ENCODE results near the gene CRACR2A. TPM values are rescaled to one million over a fixed set of nuclear protein-coding genes. Genes with fewer than 3 reads are reported as not detected.

CRACR2A gene
- total RNA-seq, 1 donor: 16.3 TPM

GRCh38 chr12:3595721-3596120, 157.2 kb downstream of the CRACR2A start:
- Histone ChIP-seq H3K27me3 (ENCODE audit: insufficient read depth, low read length) (peaks cover 14% of the 10 kb centered on the region), H3K4me3 (ENCODE audit: insufficient read depth, low read length) (no peak overlapping the region), H3K4me2 (ENCODE audit: insufficient read depth, low read length) (no peak overlapping the region), H3K9me3 (ENCODE audit: low read depth, low read length) (no peaks in the 10 kb centered on the region), H4K20me1 (ENCODE audit: insufficient read depth, low read length) (no peaks in the 10 kb centered on the region), H2AFZ (ENCODE audit: low read length) (no peak overlapping the region), H3K27ac (ENCODE audit: low read depth, low read length) (no peak overlapping the region), H3K36me3 (ENCODE audit: insufficient read depth, low read length) (no peaks in the 10 kb centered on the region), H3K4me1 (ENCODE audit: insufficient read depth, low read length) (no peaks in the 10 kb centered on the region), H3K79me2 (ENCODE audit: insufficient read depth, low read length) (no peaks in the 10 kb centered on the region)
- peak; percentile 64 for DNase-seq (ENCODE audit: insufficient read length, low spot score, missing footprints)
- TF ChIP-seq CTCF (IDR thresholded peaks at IDR 0.05; ENCODE audit: extremely low read depth, low read depth, low read length): no peak

DNA sequence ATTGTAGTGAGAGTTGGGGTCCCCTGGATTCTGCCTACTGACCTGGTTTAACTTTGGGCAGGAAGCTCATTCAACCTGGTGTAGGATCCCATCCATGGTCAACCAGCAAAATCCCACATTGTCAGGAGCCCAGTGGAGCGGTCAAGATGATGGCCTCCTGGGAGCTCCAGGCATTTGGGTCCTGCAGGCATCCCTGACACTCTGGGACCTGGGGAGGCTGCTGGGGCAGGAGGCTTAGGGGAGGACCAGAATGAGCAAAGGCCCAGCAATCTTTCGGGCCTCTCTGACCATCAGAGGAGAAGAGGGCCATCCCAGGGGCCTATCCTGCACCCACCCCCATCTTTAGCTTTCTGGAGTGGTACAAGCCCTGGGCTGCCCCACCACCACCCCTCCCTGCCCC, 157.9 kb downstream of the CRACR2A start:
- Histone ChIP-seq H3K4me1 (ENCODE audit: insufficient read depth, low read length) (no peaks in the 10 kb centered on the region), H2AFZ (ENCODE audit: low read length) (no peak overlapping the region), H3K4me3 (ENCODE audit: insufficient read depth, low read length) (no peak overlapping the region), H4K20me1 (ENCODE audit: insufficient read depth, low read length) (no peaks in the 10 kb centered on the region), H3K27ac (ENCODE audit: low read depth, low read length) (no peak overlapping the region), H3K79me2 (ENCODE audit: insufficient read depth, low read length) (no peaks in the 10 kb centered on the region), H3K27me3 (ENCODE audit: insufficient read depth, low read length) (peaks cover 13% of the 10 kb centered on the region), H3K4me2 (ENCODE audit: insufficient read depth, low read length) (no peak overlapping the region), H3K9me3 (ENCODE audit: low read depth, low read length) (no peaks in the 10 kb centered on the region), H3K36me3 (ENCODE audit: insufficient read depth, low read length) (no peaks in the 10 kb centered on the region)
- DNase-seq (ENCODE audit: insufficient read length, low spot score, missing footprints): peak; percentile 18
- no peak for TF ChIP-seq CTCF (IDR thresholded peaks at IDR 0.05; ENCODE audit: extremely low read depth, low read depth, low read length)

GRCh38 chr12:3593906-3594483, 158.9 kb downstream of the CRACR2A start:
- Histone ChIP-seq H3K4me2 (ENCODE audit: insufficient read depth, low read length) (no peak overlapping the region), H2AFZ (ENCODE audit: low read length) (no peak overlapping the region), H3K4me1 (ENCODE audit: insufficient read depth, low read length) (no peaks in the 10 kb centered on the region), H3K9me3 (ENCODE audit: low read depth, low read length) (no peaks in the 10 kb centered on the region), H3K79me2 (ENCODE audit: insufficient read depth, low read length) (no peaks in the 10 kb centered on the region), H3K36me3 (ENCODE audit: insufficient read depth, low read length) (no peaks in the 10 kb centered on the region), H3K27me3 (ENCODE audit: insufficient read depth, low read length) (peaks cover 7% of the 10 kb centered on the region), H3K4me3 (ENCODE audit: insufficient read depth, low read length) (no peak overlapping the region), H3K27ac (ENCODE audit: low read depth, low read length) (no peak overlapping the region), H4K20me1 (ENCODE audit: insufficient read depth, low read length) (no peaks in the 10 kb centered on the region)
- TF ChIP-seq CTCF (IDR thresholded peaks at IDR 0.05; ENCODE audit: extremely low read depth, low read depth, low read length): no peak
- peak; percentile 44 for DNase-seq (ENCODE audit: insufficient read length, low spot score, missing footprints)

- H3K27me3 ChIP-seq (ENCODE audit: insufficient read depth, low read length): peaks cover 4% of the 10 kb centered on the region
- no peak overlapping the region for H2AFZ ChIP-seq (ENCODE audit: low read length)
These were observed 159.9 kb downstream of the CRACR2A start for GRCh38 chr12:3592856-3593625.

More at GRCh38 chr12:3592856-3593625, 159.9 kb downstream of the CRACR2A start:
- DNase-seq (ENCODE audit: insufficient read length, low spot score, missing footprints): no peak
- Histone ChIP-seq H3K36me3 (ENCODE audit: insufficient read depth, low read length) (no peaks in the 10 kb centered on the region), H3K79me2 (ENCODE audit: insufficient read depth, low read length) (no peaks in the 10 kb centered on the region), H4K20me1 (ENCODE audit: insufficient read depth, low read length) (no peaks in the 10 kb centered on the region), H3K4me1 (ENCODE audit: insufficient read depth, low read length) (no peaks in the 10 kb centered on the region), H3K4me3 (ENCODE audit: insufficient read depth, low read length) (no peak overlapping the region), H3K4me2 (ENCODE audit: insufficient read depth, low read length) (no peak overlapping the region), H3K9me3 (ENCODE audit: low read depth, low read length) (no peaks in the 10 kb centered on the region), H3K27ac (ENCODE audit: low read depth, low read length) (no peak overlapping the region)
- TF ChIP-seq CTCF (IDR thresholded peaks at IDR 0.05; ENCODE audit: extremely low read depth, low read depth, low read length): no peak
